HG03575 (cell line): Measurements from ENCODE around the gene TMEM138.

Experiments used
- ATAC-seq: cut with Tn5 transposase; IDR thresholded peaks from one replicate; pipeline ENCODE4 v1.9.1; 2021; ENCODE audit not compliant: unreplicated experiment, insufficient number of reproducible peaks, low FRiP score; ENCODE audit errors: extremely low read depth

The TMEM138 gene

GRCh38 chr11:61361741-61362541, at the start of gene TMEM138, which contains the start of gene CYB561A3:
Gene TMEM138, plus strand, starts transcription at chr11:61362374. Its CDS starts 2,017 bp downstream, at chr11:61364391.
Gene CYB561A3, minus strand, starts transcription at chr11:61361882. Its CDS starts 5,169 bp downstream, at chr11:61356713.
- ATAC-seq: no peak

- no peak for ATAC-seq
Observed at GRCh38 chr11:61315260-61315659, 46.9 kb upstream of the TMEM138 start.

DNA sequence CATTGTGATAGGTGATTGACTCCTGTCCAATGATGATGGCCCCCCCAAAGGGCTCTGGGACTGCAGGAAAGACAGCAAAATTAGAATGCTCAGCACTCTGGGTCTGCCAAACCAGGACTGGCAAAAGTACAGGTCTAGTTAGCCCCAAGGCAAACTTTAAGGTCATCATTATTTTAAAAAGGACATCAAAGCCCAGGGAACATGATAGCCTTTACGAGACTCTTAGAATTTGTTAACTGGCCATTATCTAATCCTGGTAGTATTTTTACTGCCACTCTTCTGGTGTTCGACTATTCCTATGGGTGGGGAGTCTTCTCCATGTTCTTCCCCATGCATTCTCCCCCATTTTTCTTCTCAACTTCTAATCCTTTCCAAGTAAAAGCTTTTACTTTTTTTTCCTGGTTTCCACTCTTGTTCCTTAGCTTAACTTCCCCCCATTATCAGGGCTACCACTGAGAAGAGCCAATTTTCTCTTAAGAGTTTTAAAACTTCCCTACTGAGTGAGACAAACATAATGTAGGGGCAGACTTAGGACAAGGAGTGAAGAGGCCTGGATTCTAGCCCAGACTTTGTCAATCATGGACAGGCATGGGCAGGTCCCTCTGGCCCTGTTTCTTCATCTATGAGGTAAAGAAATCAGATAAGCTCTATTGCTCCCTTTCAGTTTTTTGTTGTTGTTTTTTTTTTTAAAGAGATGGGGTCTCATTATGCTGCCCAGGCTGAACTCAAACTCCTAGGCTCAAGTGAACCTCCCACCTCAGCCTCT, 36.3 kb upstream of the TMEM138 start:
- no peak for ATAC-seq

DNA sequence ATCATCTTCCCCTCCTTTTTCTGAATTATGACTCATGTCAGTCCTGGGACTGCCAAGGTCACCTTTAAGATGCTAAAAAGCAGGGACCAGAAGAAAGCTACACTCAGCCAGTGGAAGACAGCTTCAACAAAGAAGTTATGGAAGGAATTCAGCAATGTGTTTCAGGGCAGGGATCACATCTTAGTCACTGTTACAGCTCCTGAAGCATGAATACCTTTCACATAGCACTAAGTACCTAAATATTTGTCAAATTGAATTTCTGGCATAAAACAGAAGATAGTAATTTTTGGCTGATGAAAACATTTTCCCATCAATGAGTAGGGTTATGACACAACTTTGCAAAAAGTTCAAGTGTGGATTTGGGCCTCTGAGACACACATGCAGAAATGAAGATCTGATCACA, 34.5 kb upstream of the TMEM138 start:
- ATAC-seq: no peak

- ATAC-seq: no peak
Observed at GRCh38 chr11:61328351-61328750, 33.8 kb upstream of the TMEM138 start.

DNA sequence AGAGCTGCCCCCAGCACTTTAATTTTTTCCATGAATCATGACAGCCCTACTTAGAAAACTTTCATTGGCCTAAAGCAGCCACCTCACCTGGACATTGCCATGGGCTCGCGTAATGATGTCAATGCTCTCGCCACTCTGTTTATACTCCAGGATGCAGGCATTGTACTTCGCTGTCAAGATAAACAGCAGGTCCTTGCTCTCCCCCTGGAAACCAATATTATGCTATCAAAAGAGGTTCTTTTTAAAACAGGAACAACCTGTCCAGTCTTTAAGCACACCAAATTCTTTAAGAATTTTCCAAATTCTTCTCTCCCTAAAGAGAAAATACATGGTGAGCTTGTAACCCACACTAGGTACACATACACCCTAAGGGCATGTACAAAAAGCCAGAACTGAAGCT, 32.3 kb upstream of the TMEM138 start:
- ATAC-seq: no peak

DNA sequence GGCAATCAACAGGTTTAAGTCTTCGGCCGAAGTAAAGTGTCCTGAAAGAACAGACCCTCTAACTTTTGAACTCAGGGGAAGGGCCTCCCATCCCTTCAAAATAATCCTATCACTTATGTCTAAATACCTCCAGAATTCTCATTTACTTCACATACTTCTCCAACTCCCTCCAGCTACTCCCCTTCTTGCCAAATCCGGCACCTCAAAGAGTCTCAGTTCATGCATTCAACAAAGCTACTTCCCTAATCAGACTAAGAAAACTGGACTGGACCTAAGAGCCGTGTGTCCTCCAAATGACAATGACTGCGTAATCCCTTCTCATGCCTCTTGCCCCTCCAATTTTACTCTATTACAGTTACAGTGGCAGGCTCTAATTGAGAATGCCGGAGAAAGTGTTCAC, 30.5 kb upstream of the TMEM138 start:
- ATAC-seq: no peak

DNA sequence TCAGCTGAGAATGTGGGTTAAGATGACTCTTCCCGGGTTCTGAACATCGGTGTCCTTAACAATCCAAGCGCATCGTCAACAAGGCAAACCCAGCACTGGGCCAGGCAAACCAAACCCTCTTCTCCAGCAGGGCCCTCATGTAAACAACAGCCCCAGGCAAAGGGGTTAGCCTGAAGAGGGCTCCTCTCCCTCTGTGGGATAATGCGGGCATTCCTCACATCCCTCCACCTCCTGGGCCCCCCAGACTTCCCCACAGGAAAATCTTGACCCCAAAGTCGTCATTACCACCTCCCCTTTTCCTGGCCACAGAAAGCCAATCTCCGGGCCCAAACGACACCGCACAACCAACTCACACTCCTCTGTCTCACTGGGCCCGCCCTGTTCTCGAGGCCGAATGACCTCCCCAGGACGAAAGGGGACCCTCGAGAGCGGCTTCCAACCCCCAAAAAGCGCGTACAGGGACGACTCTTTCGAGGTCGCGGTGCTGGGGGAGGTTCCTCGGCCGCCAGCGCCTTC, 29.8 kb upstream of the TMEM138 start:
- ATAC-seq: no peak

DNA sequence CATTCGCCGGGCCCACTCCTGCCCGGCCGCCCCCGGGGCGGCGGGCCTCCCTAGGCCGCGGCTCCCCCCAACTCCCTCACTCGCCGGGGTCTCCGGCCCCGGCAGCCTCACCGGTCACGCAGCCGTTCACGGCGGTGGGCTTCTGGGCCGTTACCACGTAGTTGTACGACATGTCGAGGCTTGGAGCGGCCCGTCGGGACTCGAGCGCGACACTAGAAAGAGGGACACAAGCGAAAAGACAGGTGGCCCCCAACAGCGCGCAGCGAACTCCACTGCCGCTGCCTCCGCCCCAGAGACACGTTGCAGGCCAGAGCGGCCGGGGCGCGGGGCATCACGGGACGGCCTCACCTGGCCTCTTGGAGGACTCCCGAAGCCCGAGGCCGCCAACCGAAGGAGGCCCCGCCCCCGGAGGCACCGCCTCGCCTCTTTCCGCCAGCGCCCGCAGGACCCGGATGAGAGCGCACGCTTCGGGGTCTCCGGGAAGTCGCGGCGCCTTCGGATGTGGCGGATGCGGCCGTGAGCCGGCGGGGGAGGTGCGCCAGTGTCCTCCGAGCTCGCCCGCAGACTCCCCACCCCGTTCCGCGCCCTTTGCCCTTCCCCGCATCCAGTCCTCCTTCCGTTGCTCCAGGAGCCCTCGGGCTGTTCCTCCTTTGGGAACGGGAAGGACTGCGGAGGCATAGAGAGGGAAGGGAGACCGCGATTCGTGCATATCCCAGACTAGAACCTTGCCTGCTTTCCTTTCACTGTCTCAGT, 29.2 kb upstream of the TMEM138 start, which contains the start of the genes DDB1 and TKFC:
TSS of gene DDB1 (minus strand) at position 309 of the 753 bp plus-strand sequence. CDS start at position 172, 137 bp downstream.
TSS of gene TKFC (plus strand) at position 432 of the 753 bp plus-strand sequence. CDS start 1,501 bp downstream, outside the sequence.
- ATAC-seq: no peak

DNA sequence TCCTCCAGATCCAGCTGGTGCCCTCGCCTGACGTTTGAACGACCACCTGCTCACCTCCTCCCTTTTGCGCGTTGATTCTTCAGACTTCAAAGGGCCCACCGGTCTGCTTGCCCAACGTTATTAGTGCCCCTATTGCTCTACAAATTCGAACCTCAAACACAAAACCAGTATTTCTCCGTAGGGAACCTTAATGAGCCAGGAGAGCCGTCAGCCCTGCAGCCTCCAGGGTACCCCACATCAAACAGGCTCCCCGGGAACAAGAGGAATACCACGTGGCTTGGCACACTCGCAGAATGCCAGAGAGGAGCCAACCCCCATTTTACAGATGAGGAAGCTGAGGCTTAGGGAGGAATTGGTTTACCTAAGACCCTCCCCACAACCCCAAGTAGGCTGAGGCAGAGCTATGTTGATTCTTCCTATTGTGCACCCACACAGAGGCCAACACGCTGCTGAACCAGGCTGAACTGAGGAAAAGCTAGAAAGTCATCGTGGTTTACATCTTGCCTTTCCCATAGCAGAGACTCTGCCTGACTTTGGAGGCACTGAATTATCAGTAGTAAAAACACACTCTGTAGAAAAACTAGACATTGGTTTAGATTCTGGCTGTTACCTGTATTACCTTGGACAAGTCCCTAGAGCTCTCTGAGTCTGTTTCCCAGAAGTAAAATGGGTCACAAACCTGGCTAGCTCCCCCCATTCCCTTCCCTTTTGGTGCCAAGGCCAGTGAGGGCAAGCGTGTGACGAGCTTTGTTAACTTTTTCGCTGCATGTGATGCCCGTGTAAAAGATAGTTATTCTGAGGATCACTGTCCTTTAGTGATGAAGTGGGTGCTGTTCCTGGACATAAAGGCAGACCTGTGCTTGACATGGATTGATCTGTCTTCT, 28.4 kb upstream of the TMEM138 start:
- ATAC-seq: no peak

DNA sequence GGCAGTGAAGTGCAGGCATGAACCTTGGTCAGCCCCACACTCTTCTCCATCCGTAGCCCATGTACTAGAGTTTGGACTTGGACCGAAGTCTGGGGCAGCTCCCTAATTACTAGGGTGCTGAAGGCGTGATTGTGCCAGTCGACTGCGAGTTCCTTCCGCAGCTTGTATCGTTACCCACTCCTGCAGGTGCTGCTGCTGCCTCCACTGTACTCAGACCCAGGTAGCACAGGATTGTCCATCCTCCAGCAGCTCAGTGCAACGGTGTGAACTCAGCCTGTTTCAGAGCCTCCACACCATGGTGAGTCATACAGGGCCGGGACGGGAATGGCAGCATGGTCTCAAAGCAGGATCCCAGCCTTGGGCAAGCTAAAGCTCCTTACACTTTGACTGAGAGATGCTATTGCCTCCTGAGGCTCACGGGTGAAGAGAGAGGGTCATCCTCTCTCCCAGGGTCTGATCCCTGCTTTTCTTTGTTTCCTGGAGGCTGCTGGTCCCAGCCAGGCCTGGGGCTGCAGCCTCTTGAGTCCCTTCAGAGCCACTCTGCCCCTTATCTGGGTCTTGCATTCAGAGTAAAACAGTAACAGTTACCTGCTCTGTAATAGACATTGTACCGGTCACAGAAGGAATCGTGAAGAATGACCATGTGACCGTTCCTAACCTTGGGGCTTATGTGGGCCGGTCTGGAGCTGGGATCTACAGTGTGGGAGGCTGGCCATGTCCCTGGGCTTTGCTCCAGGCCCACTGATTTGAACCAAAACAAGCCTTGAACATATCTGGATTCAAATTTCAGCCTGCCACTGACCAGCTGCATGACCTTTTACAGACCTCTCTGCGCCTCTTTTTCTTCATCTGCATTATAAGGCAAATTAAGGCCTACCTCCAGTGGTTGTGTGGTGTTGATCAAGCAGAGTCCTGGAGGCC, 27.5 kb upstream of the TMEM138 start:
- ATAC-seq: no peak

DNA sequence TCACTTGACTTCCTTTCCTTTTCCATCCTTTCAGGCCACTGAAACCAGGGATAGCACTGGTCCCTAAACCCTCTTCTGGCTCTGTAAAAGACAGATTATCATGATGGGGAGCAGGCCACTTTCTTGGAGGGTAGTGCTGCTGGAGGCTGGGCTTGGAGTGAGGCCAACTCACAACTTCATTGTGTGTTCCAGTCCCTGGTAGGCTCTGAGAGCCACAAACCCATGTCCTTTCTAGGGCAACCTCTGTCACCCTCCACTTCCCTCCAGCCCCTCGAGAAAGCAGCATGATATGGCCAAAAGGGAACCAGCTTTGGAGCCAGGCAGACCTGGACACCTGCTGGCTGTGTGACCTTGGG, 26.8 kb upstream of the TMEM138 start:
- no peak for ATAC-seq

GRCh38 chr11:61336171-61336935, 25.8 kb upstream of the TMEM138 start:
- ATAC-seq: no peak

DNA sequence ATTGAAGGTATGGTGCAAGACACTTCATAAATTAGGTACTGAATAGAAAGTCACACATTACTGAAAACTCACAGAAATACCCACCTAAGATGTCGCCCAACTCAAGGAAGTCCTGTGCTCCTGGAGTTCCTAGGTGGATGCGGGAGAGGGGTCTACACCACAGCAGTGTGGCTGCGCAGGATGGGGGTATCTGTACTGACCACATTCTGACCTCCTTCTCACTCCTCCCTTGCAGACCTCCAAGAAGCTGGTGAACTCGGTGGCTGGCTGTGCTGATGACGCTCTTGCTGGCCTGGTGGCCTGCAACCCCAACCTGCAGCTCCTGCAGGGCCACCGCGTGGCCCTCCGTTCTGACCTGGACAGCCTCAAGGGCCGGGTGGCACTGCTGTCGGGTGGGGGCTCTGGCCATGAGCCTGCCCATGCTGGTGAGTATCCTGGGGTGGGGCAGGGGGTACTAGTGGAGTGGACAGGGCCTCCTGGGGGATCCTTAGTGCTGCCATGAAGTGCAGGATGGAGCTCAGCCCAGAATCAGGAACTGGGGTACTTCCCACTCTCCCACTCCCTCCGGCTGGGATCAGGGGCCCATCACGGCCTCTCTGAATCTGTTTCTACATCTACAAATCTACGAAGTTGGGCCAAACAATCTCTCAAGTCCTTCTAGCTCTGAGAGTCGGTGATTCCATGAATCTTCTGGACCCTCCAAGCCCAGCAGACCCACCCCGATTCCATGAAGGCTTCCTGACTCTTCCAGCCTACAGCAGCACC, 24.3 kb upstream of the TMEM138 start:
- no peak for ATAC-seq

- no peak for ATAC-seq
Observed at GRCh38 chr11:61338783-61339489, 23.2 kb upstream of the TMEM138 start.
